GM18520 (cell line): Measurements from ENCODE around the gene DAB2IP.

Experiments
- ATAC-seq: cut with Tn5 transposase; IDR thresholded peaks from one replicate; pipeline ENCODE4 v1.9.1; 2021; ENCODE audit not compliant: unreplicated experiment

The DAB2IP gene

GRCh38 chr9:121815546-121816448 is 164.4 kb downstream of the DAB2IP start:
- ATAC-seq: no peak

GRCh38 chr9:121816449-121816817 is 165.0 kb downstream of the DAB2IP start:
- ATAC-seq: no peak

DNA sequence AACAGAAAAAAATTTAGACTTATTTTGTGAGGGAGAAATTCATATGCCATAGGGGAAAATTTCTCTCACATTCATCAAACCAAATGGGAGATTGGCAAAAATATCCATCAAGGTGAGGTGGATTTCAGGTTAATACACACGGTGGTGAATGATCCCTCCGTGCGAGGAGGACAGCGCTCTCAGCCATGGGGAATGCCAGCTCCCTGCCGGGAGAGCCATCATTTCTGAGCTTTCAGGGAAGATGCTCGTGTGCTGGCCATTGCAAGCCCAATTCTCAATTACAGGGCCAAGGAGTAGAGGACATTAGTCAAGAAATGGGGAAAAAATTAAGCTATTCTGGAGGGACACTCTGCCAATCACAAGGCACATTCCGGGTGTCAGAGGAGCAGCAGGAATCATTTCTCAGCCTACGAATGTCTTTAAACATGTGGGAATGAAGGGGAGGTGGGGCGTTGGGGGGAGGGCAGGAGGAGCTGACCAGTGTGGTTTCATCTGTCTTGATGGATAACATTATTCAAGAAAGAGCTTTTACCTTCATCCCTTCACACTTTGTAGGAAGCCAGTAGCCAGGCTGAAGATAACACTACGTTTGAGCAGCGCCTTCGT is 165.5 kb downstream of the DAB2IP start:
- no peak for ATAC-seq

GRCh38 chr9:121817476-121817875 is 166.0 kb downstream of the DAB2IP start:
- ATAC-seq: no peak

DNA sequence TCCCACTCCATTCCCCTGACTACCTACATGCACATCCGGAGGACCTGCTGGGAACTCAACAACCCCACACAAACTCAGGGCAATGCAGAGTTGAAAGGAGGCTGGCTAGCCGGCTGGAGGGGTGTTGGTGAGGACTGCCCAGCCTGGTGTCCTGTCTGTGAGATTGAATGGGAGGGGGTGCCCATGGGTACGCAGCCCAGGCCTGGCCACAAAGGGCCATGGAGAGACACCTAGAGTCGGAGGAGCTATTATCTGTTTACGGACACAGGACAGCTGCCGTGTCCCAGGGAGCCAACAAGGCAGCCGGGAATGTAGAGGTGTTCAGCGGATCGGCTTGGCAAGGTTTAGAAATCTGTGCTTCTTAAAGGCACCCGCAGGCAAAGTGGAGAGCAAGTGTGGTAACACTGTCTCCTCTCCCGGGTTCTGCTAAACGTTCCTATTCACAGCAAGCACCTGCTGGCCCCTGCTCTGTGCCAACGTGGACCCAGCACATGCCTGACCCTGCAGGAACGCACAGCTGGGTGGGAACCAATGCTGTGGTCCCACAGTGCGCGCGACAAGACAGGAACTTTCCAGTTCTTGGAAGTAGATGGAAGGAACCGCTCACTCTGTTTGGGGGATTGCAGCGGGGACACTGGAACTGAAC is 166.7 kb downstream of the DAB2IP start:
- ATAC-seq: no peak

DNA sequence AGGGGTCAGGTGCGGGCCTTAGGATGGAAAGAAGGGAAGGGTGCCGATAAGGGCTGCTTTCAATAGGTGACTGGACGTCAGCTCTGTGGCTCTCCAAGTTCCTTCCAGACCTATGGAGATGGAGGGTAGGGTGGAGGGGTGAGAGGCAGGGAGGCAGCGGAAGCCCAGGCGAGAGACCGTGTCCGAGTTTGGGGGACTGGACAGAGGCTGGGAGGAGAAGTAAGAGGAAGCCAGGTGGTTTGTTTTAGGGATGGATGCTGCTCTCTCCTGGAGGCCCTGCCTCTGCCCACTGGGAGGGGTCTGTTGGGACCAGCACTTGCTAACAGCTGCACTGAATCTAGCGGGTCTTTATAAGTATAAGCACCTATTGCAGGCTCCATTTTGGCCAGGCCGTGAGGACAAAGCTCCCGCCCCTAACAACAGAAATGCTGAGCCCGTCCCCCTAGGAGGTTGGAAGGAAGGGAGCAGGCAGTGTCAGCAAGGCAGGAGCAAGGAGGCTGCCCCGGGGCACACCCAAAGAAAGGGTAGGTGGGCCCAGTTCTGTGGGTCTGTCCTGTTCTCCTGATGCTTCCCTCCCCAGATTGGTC is 167.5 kb downstream of the DAB2IP start:
- no peak for ATAC-seq

DNA sequence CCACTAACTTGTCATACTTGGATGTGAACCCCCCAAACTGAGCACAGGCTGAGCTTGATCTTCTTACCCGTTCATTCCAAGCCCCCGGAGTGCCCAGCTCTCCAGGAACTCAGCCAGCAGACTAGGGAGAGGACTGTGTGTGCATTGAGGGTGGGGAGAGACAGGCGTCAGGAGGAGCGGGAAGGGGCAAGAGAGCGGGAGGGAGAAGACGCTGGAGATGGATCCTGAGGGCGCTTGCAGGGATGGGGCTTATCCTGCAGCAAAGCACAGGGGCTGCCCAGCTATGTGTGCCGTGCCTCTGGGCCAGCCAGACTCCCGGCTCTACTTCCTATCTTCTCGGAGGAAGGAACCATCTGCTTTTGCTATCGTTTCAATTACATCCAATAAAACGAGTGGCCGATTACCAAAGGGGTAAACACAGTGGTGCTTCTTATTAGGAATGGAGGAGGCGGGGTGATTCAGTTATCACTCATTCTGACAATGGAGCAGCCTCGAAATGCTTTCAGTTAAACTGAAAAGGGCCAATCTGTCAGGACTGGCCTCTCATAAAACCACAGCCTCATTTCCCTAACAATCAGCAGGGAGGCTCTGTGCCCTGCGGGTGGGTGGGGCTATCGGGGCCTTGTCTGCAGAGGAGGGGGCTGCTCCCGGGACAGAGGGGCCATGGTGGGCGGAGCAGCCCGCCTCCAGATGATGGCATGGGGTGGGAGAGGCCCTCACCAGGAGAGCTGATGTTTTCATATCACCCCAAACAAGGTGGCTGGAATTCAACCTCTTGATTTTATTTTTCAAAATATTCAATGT is 168.2 kb downstream of the DAB2IP start:
- ATAC-seq: no peak

DNA sequence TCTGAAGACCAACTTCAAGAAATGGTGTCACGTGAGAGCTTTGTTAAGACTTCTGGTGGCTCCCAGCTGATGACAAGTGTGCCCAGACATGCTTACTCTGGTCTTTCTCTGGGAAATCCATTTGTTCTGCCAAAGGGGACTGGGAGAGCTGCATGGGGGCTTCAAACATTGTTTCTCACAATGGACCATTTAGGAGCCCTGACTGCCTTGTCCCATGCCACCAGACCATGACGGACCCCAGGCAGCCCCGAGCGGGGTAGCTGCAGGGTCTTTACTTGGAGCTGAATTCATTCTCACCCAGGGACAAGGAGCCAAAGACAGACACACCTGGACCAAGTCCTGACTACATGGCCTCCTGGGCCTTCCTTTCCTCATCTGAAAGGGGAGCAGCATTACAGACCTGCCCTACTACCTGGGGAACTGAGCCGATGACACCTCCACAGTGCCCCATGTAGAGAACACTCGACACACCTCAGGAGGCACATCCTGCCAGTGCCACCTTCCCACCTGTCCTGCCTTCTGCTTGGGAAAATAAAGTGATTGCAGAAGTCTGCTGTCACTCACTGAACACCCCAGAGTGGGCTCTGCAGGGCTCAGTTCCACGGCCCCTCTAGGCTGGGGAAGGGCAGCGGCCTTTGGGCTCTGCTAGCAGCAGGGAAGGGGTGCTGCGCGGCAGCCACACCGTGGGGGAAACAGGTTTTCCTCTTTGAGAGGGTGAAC is 169.0 kb downstream of the DAB2IP start:
- ATAC-seq: no peak

GRCh38 chr9:121821326-121821725 is 169.9 kb downstream of the DAB2IP start:
- no peak for ATAC-seq

DNA sequence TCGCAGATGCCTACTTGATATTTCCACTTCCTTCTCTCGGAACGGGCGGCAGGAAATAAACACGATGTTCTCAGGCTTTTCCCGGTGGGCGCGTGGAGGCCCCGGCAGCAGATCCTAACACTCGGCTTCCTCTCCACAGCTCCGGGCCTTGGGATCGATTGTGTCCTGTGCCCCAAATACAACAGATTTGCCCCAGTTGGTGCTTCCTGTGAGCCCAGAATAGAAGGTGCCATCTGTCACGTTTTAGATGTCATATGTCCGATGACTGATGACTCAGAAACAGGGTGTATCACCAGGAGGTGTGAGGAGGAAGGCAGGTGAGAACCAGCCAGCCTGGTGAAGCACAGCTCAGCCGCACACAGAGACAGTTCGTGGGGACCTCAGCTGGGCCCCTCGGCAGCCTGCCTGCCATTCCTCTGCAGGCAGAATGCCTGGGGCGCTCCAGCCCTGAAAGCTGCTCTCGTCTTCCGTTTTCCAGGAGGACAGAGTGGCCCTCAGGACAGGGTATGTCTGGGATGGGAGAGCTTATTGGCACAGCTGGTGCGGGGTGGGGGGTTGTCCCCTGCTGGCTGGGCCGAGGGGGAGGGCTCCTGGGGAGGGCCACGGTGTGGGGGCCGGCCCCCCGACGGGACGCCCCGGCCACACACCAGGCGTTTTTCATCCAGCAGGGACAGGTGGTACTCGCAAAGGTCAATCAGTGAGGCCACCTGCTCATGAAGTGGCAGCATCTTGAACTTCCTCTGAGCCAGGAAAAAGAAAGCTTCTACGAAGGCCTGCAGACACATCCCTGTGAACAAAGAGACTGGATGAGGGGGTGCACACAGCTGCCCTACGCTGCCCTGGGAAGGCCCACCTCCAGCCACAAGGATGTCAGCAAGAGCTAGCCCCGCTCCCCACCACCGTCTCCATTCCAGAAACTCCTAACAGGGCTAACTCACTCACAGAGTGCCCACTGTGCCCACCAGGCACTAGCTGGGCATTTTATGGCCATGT is 171.0 kb downstream of the DAB2IP start:
- ATAC-seq: no peak

- no peak for ATAC-seq
Observed at GRCh38 chr9:121823451-121824169, 172.2 kb downstream of the DAB2IP start.

DNA sequence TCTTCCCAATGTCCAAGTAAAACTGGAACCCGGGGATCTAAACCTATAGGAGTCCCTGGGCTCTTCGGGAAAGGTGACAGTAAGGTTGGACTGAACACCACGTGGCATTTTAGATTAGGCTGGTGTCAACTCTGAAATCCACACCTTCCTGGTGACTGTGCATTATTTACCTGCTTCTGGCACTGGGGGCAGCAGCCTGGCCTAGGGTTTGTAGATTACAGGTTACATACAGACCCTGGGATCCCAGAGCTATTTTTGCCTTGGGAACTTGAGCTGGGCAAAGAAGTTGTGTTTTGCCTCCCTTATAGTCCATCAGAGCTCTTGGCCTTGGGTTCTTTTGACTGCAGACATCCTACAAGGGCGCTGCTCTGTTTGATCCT is 173.2 kb downstream of the DAB2IP start:
- no peak for ATAC-seq

DNA sequence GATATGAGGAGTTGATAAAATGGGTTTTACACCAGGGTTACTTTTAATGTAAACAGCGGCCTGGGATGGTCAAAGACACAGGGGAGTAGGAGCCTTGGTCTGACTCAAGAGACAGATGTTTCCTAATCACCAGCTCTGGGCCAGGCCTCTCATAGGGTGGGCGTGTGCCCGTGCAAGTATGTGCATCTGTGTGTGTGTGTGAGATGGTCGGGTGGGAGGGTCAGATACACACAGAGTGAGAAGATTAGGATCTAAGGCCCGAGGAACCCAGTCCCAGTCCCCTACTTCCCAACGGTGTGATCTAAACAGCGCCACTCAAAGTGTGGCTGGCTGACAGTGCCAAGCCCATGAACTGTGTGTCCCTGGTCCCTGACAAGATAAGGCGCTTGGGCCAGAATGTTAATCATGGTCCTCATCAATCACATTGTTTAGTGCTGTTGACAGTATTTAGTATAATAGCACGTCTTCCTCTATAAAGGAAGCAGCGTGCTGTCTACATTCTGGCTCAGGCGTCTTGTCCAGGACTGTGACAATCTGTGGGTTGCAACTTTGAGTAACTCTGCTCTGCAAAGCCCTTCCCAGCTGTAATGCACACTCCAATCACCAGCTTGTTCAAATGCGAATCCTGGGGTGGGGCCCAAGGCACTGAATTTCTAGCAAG is 173.7 kb downstream of the DAB2IP start:
- ATAC-seq: no peak

GRCh38 chr9:121826711-121827110 is 175.3 kb downstream of the DAB2IP start:
- no peak for ATAC-seq

- no peak for ATAC-seq
Observed at GRCh38 chr9:121827251-121827967, 176.0 kb downstream of the DAB2IP start.

GRCh38 chr9:121830441-121831140 is 179.2 kb downstream of the DAB2IP start:
- ATAC-seq: no peak

GRCh38 chr9:121831869-121832268 is 180.4 kb downstream of the DAB2IP start:
- no peak for ATAC-seq
